GM20431 (cell line): ENCODE data around the gene CDH4.
"Not testable (repeated sequence)": the region's sequence is repeated elsewhere in the genome, so short reads cannot be mapped to it uniquely, and the experiment has no call there.

ENCODE experiments used
- in situ Hi-C: fragments of 300-500 bp; cut with MseI, MboI; formaldehyde crosslinking; loops from one replicate; pipeline ENCODE4 v1.15.0; 2020; ENCODE audit warnings: low sequenced_read_pairs; ENCODE audit not compliant: unreplicated experiment

CDH4 gene

GRCh38 chr20:61445741-61446140 is 193.7 kb downstream of the CDH4 start:
- in situ Hi-C loops: no loop called here

- in situ Hi-C loops: no loop called here
Observed at GRCh38 chr20:61447952-61448351, 195.9 kb downstream of the CDH4 start.

DNA sequence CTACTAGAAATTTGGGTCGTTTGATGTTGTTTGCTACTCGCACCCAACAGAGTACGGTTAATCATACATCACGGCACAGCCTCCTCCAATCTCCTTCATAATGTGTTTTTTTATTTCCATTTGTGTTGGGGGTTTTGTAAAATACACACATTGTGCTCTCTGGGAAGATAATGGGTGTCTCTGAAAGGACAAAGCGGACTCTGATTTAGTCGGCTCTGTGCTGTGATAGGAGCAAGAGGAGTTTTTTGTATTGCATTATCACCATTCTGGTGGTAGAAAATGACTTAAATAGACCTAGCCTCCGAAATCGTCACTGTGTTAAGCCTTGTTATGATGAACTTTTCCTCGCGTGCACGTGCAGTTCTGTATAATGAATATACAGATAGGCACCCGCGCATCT is 196.3 kb downstream of the CDH4 start:
- in situ Hi-C loops: no loop called here

DNA sequence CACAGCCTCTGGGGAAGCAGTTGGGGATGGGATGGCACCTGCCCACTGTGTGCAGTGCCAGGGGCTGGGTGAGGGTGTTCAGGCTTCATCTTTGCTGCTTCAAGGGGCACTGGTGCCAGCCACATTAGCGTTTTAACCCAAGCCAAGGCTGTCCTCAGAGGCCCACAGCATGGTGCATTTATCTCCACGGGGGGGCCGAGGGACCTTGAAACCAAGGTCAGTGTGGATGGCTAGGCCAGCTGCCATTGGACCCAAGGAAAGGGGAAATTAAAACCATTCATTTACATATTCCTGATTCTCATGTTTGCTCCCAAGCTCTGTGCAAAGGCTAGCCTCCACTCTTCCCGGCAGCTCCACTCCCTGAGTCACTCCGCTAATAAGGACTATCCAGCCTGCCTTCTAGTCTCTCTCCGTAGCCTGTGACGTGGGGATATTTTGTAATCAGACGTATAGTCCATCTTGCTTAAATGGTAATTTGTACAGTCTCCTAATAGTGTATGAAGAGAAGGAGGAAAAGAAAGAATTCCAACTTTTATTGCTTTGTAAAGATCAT is 197.1 kb downstream of the CDH4 start:
- in situ Hi-C loops: no loop called here

DNA sequence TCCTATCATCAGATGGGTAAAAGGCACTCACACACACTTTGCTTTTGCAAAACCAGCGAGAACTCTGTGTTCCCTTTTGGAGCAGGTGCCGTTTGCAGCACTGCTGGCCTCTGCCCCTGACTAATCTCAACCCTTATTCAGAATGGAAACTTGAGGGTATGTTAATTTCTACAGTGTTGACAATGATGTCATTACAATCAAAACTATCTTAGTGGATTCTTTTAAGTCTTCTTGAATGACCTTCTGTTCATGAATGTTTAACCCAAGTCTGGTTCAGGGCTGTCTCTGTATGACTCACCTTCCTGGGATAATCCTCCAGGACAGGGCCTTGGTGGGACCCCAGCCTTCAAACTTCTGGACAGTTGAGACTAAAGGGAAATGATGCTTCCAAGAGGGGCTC is 197.9 kb downstream of the CDH4 start:
- in situ Hi-C loops: no loop called here

- in situ Hi-C loops: no loop called here
Observed at GRCh38 chr20:61450549-61450948, 198.5 kb downstream of the CDH4 start.

- in situ Hi-C loops: no loop called here
Observed at GRCh38 chr20:61451009-61451408, 198.9 kb downstream of the CDH4 start.

- in situ Hi-C loops: no loop called here
Observed at GRCh38 chr20:61451953-61452352, 199.9 kb downstream of the CDH4 start.

DNA sequence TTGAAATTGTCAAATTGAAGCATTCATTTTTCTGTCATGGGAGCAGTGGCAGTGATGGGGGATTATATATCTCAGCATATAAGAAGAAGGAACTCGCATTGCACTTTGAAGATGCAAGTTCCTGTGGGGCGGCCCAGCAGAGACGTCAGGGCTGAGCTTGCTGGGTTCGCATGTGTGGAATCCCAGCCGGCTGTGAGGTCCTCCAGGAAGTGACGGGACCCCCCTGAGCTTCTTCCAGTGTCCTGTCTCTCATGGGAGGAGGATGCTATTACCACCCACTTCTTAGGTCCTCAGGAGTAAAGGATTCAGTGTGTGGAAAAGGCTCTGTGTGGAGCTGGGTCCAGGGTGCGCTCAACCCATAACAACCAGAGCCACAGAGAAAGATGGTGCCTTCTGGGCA is 201.2 kb downstream of the CDH4 start:
- in situ Hi-C loops: no loop called here

DNA sequence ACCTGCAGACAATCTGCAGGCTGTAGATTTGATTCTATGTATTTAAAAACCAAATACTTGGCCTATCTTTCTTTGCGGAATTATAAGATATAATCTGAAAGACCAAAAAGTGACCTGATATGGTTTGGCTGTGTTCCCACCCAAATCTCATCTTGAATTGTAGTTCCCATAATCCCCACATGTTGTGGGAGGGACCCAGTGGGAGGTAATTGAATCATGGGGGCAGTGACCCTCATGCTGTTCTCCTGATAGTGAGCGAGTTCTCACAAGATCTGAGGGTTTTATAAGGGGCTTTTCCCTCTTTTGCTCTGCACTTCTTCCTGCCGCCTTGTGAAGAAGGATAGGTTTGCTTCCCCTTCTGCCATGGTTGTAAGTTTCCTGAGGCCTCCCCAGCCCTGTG is 201.6 kb downstream of the CDH4 start:
- in situ Hi-C loops: not testable (repeated sequence)

- in situ Hi-C loops: no loop called here
Observed at GRCh38 chr20:61454053-61454452, 202.0 kb downstream of the CDH4 start.

DNA sequence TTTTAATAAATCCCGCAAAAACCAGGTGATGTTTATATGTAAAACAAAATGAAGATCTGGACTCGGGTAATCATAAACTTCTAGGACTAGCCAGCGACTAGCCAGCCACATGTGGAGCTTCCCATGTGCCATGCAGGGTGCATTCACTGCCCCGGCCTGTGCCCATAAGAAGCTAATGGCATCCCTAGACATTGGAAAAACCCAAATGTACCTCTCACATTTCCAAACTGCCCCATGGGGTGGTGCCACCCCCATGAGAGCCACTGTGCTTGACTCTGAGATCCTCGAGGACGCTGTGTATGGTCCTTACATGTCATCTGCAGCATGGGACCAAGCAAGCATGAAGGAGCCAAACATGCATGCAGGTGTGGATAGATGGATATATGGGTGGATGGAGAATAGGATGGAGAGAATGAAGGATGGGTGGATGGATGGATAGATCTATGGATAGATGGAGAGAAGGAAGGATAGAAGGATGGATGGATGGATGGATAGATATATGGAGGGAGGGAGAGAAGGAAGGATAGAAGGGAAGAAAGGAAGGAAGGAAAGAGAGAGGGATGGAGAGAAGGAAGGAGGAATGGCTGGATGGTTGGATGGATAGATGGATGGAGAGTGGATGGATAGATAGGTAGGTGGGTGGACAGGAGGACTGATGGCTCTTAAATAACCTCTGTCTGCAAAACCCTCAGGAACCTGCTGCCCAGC is 203.6 kb downstream of the CDH4 start:
- in situ Hi-C loops: no loop called here

DNA sequence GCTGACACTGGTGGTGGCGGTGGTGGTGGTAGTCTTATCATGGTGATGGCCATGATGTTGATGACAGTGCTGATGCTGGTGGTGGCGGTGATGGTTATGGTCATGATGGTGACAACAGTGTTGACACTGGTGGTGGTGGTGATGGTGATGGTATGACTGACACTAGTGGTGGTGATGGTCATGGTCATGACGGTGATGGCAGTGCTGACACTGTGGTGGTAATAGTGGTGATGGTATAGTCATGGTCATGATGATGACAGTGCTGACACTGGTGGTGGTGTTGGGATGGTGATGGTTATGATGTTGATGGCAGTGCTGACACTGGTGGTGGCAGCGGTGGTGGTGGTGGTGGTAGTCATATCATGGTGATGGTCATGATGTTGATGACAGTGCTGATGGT is 205.7 kb downstream of the CDH4 start:
- in situ Hi-C loops: no loop called here

DNA sequence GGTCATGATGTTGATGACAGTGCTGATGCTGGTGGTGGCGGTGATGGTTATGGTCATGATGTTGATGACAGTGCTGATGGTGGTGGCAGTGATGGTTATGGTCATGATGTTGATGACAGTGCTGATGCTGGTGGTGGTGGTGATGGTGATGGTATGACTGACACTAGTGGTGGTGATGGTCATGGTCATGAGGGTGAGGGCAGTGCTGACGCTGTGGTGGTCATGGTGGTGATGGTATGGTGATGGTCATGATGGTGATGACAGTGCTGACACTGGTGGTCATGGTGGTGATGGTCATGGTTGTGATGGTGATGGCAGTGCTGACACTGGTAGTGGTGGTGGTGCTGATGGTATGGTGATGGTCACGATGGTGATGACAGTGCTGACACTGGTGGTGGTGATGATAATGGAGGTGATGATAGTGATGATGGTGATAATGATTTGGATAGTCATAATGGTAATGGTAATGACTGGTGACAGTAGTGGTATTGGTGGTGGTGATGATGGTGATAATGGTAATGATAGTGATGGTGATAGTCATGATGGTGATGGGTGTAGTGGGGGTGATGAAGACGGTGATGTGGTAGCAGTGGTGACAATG is 206.2 kb downstream of the CDH4 start:
- in situ Hi-C loops: no loop called here

DNA sequence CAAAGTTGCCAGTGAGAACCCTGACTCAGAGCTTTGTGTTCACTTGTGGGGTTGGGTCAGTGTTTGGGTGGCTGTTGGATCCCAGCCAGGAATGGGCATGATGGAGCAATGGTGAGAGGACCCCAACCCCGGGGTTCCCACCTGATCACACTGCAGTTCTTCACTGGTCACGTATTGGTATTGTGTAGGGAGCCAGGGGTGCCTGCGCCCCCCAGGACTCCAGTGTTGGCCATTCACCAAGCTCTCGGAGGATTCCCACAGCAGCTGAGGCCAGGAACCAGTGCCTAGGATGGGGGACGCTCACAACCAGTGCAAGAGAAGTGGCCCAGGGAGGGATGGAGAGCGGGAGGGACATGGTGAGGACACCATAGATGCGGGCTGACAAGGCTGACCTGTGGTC is 207.2 kb downstream of the CDH4 start:
- in situ Hi-C loops: no loop called here

GRCh38 chr20:61459705-61460104 is 207.6 kb downstream of the CDH4 start:
- in situ Hi-C loops: no loop called here

GRCh38 chr20:61460261-61461052 is 208.4 kb downstream of the CDH4 start:
- in situ Hi-C loops: no loop called here

- in situ Hi-C loops: no loop called here
Observed at GRCh38 chr20:61461461-61461860, 209.4 kb downstream of the CDH4 start.

DNA sequence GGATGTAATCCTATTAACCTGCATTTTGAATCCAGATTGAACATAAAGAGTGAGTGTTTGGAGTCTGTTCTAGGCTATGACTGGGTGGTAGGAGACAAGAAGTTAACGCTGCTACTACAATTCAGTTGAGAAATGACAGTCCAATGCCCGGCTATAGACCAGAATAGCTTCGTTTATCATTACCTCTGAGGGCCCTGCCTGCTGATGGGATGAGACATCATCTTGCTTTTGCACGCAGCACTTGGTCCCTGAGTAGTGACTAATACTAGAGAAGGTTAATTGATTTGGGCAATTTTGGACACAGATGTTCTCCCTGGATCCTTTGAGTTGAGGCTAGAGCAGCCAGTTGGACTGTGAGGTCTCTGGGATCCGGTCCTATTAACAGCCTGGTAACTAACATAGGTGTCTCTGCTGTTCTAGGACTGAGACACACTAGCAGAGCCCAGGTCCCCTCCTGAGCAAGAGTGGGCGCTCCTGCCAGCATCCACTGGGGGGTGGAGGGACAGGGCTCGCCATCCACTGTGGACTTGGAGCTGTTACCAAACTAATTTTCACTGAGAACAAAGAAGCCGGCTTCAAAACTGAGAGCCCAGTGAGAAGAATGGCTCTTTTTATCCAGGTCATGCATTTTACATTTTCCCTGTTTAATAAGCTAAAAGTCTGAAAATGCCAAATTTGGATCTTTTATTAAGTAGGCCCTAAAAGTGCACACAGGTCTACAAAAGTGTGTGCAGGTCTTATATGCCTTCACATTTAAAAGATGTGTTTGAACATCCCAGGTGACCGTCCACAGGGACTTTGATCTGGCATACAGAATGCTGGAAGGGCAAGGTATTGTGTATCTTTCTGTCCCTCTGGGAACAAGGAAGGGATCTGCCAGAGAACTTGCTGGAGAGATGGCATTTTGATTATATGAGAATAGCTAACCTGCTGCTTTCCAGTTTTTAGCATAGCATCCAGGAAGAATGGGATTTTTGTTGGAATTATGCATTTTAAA is 212.5 kb downstream of the CDH4 start:
- in situ Hi-C loops: no loop called here

- in situ Hi-C loops: no loop called here
Observed at GRCh38 chr20:61475729-61476128, 223.7 kb downstream of the CDH4 start.
